ENCODE data around the gene CBX3. TPM values are rescaled to one million over a fixed set of nuclear protein-coding genes. Genes with fewer than 3 reads are reported as not detected.

Gene CBX3
- polyA plus RNA-seq, 3 donors from 2014 or later: 86.1 to 121 (median 103) TPM

DNA sequence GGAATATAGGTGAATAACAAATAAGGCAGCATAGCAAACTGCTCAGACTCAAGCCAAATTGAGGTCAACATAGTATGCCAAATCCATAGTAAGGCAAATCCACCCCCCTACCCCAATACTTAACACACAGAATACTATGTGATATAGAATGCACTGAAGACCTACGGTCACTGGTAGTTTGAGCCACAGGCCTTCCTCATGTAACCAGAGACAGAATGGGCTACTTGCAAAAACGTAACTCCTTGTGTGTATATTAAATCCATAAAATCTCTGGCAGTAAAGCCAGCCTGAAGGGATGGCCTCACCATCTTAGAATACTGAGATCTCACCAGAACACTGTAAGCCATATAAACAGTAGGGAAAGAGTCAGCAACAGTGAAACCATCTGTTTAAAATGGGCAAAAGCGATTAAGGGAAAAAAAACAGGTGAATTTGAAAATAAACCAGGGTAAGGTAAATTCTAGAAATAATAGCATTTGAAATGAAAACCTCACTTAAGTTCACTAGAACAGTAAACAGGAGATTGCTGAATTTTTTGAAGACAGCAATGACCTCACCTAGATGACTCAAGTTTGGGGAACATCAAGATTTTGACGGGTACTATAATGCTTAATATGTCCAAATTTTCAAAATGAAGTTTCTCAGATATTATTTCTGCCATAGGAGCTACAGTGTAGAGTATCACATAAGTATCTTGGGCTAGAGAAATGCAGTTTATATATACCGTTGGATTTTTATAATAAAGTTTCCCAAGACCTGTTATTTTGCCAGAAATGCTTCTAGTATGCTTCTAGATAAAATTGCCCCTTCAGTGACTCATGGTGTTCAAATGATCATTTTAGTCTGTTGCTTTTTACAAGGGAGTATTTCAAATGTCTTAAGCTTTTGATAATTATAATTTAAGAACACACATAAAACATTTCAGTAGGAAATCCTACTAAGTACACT, 14.9 kb upstream of the CBX3 start:
- peaks cover 10 to 40% (median 30%) of the 10 kb centered on the region in 3 donors for H3K36me3 Mint-ChIP-seq

DNA sequence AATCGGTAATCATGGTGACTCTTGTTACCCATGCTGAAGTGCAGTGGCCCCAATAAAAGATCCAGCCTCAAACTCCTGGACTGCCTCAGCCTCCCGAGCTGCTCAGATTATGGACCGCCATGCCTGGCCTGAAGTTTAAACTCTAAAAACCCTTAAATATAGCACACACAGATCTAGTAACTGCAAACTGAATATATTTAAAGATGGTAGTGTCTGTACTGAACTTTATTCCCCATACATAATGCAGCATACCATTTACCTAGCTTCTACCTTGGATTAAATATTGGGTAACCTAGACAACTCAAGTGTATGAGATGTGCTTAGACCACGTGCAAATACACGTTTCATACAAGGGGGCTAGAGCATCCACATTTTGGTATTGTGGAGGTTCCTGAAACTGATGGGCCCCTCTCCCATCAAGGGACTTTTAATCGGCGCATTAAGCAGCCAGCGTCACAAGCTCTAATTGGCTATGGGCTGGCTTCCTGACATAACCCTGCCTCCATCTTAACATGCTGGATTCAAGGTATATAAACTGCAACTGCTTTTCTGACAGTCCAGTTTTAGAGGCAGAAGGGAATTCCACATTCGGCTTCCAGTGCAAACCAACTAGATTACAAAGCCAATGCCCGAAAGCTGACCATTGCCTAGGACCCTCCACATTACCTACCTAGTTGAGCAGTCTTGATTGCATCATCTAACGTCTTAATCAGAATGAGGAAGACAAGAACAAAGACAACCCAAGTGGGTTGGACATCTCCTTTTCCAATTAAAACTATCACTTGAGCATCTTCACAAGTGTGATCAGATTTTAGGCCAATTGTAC, 14.0 kb upstream of the CBX3 start:
- peaks cover 8 to 30% (median 26%) of the 10 kb centered on the region in 3 donors for H3K27me3 Mint-ChIP-seq (ENCODE audit: low read depth in 3 of 3)

More for the DNA sequence above, 14.9 kb upstream of the CBX3 start:
- Mint-ChIP-seq H3K27ac (peak overlapping the region; percentile 31 to 86 (median 76)), H3K4me3 (peak overlapping the region in 2 of 5 donors; percentile 10 to 19), H3K9me3 (no peaks in the 10 kb centered on the region), H3K27me3 (ENCODE audit: low read depth in 3 of 3) (peaks cover 4 to 28% (median 20%) of the 10 kb centered on the region in 3 donors), H3K4me1 (peaks cover 75 to 95% of the 10 kb centered on the region in 2 donors)
- no peak for DNase-seq

DNA sequence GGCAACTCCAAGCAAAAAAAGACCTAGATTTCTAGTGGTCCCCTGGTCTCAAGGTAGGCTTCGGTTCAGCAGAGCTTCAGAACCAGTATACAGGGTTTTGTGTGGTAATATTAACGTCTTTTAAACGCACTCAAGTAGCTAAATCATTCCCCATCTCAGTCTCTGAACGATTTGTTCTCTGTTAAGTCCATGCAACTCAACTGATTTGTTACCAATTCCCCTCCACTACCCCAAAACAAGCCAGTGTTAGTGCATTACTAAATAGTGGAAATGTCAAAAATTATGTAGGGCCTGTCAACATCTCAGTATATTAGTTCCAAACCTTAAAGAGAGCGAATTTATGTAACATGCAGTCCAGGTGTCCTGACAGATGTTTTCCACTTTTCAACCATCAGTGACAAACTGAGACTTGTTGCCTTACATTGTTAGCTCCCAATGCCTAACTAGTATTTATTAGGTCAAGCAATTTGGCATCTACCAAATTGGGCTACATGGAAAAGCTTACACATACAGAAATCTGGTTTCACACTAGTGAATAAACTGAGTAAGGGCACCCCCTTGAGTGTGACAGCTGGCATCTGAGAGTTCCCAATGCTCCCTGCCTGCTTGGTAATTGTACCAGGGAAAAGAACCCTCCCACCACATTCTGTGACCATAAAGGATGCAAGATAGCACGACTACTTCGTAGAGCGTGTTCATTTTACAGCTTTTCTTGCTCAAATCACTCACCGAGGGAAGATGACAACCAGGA, 13.2 kb upstream of the CBX3 start:
- Mint-ChIP-seq H3K36me3 (peaks cover 25 to 57% (median 46%) of the 10 kb centered on the region in 3 donors), H3K9me3 (no peaks in the 10 kb centered on the region), H3K27ac (peak overlapping the region; percentile 38 to 77 (median 66)), H3K4me1 (peaks cover 79 to 97% of the 10 kb centered on the region in 2 donors), H3K27me3 (ENCODE audit: low read depth in 3 of 3) (peaks cover 11 to 37% (median 30%) of the 10 kb centered on the region in 3 donors), H3K4me3 (no peak overlapping the region)
- peak in 2 of 3 donors; percentile 19 to 20 for DNase-seq

More for the DNA sequence above, 14.0 kb upstream of the CBX3 start:
- Mint-ChIP-seq H3K4me1 (peaks cover 75 to 95% of the 10 kb centered on the region in 2 donors), H3K4me3 (peak overlapping the region in 1 of 5 donors; percentile 11), H3K36me3 (peaks cover 19 to 49% (median 38%) of the 10 kb centered on the region in 3 donors), H3K27ac (peak overlapping the region; percentile 31 to 85 (median 73)), H3K9me3 (no peaks in the 10 kb centered on the region)
- DNase-seq: peak in 1 of 3 donors; percentile 21

DNA sequence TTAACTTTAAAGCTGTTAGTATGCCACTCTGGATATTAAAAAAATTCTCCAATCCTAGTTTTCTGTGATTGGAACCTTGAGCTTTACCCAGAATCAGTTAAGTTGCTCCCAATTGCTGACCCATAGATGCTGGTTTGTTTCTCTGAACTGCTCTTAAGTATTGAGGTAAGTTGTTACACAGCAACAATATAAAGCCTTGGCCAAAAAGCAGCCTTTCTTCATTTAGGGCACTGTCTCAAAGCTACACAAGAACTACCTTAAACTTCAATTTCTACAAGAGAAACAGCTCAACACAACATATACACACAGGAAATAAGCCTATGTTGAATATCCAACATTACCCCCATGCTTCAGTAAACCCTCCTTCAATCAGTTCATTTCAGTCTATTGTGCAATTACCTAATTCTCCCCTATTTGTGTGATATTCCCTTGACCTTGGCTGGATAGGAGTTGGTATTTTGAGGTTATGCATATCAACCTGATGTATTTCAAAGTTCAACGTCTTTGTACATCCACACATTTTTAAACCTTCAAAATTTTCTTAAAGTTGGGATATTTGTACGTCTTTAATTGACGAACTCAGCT, 12.5 kb upstream of the CBX3 start:
- Mint-ChIP-seq H3K27ac (peak overlapping the region; percentile 26 to 69 (median 60)), H3K4me3 (no peak overlapping the region), H3K27me3 (ENCODE audit: low read depth in 3 of 3) (peaks cover 14 to 41% (median 32%) of the 10 kb centered on the region in 3 donors), H3K9me3 (no peaks in the 10 kb centered on the region), H3K36me3 (peaks cover 32 to 64% (median 53%) of the 10 kb centered on the region in 3 donors), H3K4me1 (peaks cover 79 to 97% of the 10 kb centered on the region in 2 donors)
- DNase-seq: peak in 2 of 3 donors; percentile 14 to 19

GRCh38 chr7:26189697-26190096, 11.8 kb upstream of the CBX3 start:
- no peak for DNase-seq
- H3K27me3 Mint-ChIP-seq (ENCODE audit: low read depth in 3 of 3): peaks cover 19 to 47% (median 38%) of the 10 kb centered on the region in 3 donors
- peaks cover 79 to 97% of the 10 kb centered on the region in 2 donors for H3K4me1 Mint-ChIP-seq
- H3K27ac Mint-ChIP-seq: peak overlapping the region in 4 of 6 donors; percentile 9 to 69 (median 48)
- no peaks in the 10 kb centered on the region for H3K9me3 Mint-ChIP-seq
- H3K4me3 Mint-ChIP-seq: no peak overlapping the region
- H3K36me3 Mint-ChIP-seq: peaks cover 34 to 64% (median 53%) of the 10 kb centered on the region in 3 donors

DNA sequence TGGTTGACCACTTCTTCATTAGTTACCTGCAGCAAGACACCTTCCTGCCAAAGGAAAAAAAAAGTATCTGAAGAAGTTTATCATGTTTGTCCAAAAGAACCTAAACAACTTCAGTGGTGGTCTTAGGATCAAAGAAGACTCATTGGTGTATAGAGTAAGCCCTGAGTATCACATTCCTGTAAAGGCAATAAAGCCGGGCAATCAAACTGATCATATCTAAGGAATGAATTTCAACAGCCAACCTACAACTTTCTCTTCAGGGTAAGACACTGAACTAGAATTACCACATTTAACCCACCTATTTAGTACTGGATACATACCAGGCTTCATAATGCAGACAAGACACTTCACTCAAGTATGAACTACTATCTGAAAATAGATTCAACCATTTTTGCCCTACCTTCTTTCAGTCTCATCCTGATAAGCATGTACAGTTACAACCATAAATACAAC, 11.1 kb upstream of the CBX3 start:
- H3K36me3 Mint-ChIP-seq: peaks cover 36 to 61% (median 54%) of the 10 kb centered on the region in 3 donors
- H3K4me1 Mint-ChIP-seq: peaks cover 79 to 97% of the 10 kb centered on the region in 2 donors
- peak overlapping the region in 1 of 5 donors; percentile 22 for H3K4me3 Mint-ChIP-seq
- no peaks in the 10 kb centered on the region for H3K9me3 Mint-ChIP-seq
- peaks cover 20 to 52% (median 43%) of the 10 kb centered on the region in 3 donors for H3K27me3 Mint-ChIP-seq (ENCODE audit: low read depth in 3 of 3)
- peak in 1 of 3 donors; percentile 12 for DNase-seq
- H3K27ac Mint-ChIP-seq: peak overlapping the region in 5 of 6 donors; percentile 19 to 73 (median 68)

DNA sequence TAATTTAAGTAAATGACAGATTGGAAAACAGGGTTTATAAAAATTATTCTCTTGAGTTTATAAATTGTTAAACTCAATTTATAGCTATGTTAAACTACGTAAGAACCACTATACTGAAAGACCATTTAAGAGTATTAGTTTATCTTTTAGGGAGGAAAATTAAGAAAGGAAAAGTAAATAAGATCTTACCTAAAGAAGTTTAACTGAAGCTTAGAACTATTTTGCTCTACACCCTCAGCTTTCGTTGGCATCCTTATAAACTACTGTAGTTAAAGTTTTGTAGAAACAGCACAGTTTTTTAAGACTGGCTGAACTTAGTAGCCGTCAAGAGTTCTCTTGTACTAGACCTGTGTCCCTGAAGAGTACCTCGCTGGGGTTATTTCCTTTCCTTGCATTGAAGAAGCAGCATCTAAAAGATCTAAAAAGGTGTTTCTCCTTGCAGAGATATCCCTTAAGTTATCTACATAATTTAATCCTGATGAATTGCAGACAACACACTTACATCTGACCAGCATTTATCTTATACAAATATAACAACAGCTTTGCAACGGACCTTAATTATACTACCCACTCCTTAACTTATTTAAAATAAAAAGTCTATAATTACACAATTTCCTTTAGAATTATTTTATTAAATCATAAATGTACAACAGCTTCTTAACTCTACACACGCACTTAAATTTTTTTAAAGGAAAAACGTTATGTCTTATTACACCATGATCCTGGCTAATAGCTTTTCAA, 10.1 kb upstream of the CBX3 start:
- peaks cover 26 to 58% (median 52%) of the 10 kb centered on the region in 3 donors for H3K27me3 Mint-ChIP-seq (ENCODE audit: low read depth in 3 of 3)
- peak overlapping the region in 5 of 6 donors; percentile 22 to 100 (median 73) for H3K27ac Mint-ChIP-seq
- peak overlapping the region in 3 of 5 donors; percentile 6 to 22 (median 7) for H3K4me3 Mint-ChIP-seq
- H3K4me1 Mint-ChIP-seq: peaks cover 81 to 97% of the 10 kb centered on the region in 2 donors
- no peaks in the 10 kb centered on the region for H3K9me3 Mint-ChIP-seq
- no peak for DNase-seq
- H3K36me3 Mint-ChIP-seq: peaks cover 41 to 71% (median 63%) of the 10 kb centered on the region in 3 donors

DNA sequence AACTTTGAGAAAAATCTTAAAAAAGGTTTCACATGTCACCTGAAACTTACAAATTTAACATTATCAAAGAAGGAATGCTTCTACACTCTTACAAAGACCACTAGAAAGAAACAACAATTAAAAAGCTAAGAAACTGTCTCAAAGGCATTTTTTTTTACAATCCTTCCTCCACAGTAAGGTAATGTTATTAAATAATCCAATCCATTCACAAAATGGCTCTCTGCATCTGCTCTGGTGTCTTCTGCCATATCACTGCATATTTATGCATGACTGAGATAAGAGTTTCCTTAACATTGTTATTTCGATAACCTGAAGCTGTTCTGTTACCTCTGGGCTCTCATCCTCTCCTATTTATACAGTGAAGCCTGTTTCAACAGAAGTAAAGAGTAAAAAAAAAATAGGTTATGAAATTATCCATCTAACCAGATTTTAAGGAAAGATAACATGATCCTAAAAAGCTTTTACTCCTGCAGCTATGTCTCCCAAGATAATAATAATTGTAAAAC, 9.5 kb upstream of the CBX3 start:
- H3K27me3 Mint-ChIP-seq (ENCODE audit: low read depth in 3 of 3): peaks cover 28 to 58% (median 56%) of the 10 kb centered on the region in 3 donors
- peak overlapping the region; percentile 53 to 100 (median 80) for H3K27ac Mint-ChIP-seq
- DNase-seq: no peak
- H3K4me3 Mint-ChIP-seq: peak overlapping the region; percentile 4 to 67 (median 41)
- peaks cover 48 to 77% (median 67%) of the 10 kb centered on the region in 3 donors for H3K36me3 Mint-ChIP-seq
- H3K9me3 Mint-ChIP-seq: no peaks in the 10 kb centered on the region
- peaks cover 82 to 97% of the 10 kb centered on the region in 2 donors for H3K4me1 Mint-ChIP-seq

DNA sequence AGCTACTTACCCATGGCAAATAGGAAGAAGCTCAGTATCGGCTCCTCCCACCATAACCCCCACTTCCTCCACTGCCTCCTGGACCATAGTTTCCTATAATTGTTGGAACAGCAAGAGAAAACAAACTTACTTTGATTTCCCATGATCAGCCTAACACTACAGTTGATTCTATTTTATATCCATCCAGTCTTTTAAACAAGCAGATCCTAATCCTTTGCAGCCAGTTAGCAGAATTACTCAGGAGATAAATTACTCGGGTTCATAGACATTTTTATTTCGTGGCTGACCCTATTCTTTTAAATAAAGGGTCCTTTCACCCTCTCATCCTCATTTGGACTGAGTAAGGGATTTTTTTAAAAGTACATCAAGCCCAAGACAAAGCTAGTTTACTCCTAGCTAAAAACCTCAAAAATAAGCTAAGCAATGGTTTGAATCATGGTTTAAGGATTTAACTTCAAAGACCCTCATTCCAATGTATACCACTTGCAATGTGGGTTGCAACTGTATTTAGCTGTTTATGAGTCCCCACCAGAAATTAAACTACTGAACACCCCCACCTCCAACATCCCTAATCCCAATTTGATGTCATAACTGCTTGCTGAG, 9.0 kb upstream of the CBX3 start:
- Mint-ChIP-seq H3K36me3 (peaks cover 52 to 78% (median 71%) of the 10 kb centered on the region in 3 donors), H3K4me3 (peak overlapping the region; percentile 13 to 72 (median 67)), H3K4me1 (peaks cover 83 to 97% of the 10 kb centered on the region in 2 donors), H3K27me3 (ENCODE audit: low read depth in 3 of 3) (peaks cover 28 to 57% (median 54%) of the 10 kb centered on the region in 3 donors), H3K27ac (peak overlapping the region; percentile 53 to 100 (median 84)), H3K9me3 (no peaks in the 10 kb centered on the region)
- DNase-seq: no peak

- H3K4me1 Mint-ChIP-seq: peaks cover 83 to 100% of the 10 kb centered on the region in 2 donors
- H3K36me3 Mint-ChIP-seq: peaks cover 58 to 79% (median 71%) of the 10 kb centered on the region in 3 donors
- peak overlapping the region; percentile 80 to 100 (median 90) for H3K27ac Mint-ChIP-seq
- H3K4me3 Mint-ChIP-seq: peak overlapping the region; percentile 70 to 79 (median 76)
- peaks cover 31 to 54% (median 51%) of the 10 kb centered on the region in 3 donors for H3K27me3 Mint-ChIP-seq (ENCODE audit: low read depth in 3 of 3)
- no peaks in the 10 kb centered on the region for H3K9me3 Mint-ChIP-seq
- DNase-seq: peak in 1 of 3 donors; percentile 19
Observed at GRCh38 chr7:26193432-26194207, 7.9 kb upstream of the CBX3 start.

All from immature natural killer cell (primary cell).